HG02870 (cell line): Measurements from ENCODE around the gene PHF11.
"Not testable (repeated sequence)": the region's sequence is repeated elsewhere in the genome, so short reads cannot be mapped to it uniquely, and the experiment has no call there.

Experiments used
- ATAC-seq: cut with Tn5 transposase; IDR thresholded peaks from one replicate; pipeline ENCODE4 v1.9.1; 2021; ENCODE audit warnings: mild to moderate bottlenecking, moderate library complexity; ENCODE audit not compliant: unreplicated experiment

Gene PHF11

GRCh38 chr13:49543656-49544055, 47.9 kb downstream of the PHF11 start:
- no peak for ATAC-seq

DNA sequence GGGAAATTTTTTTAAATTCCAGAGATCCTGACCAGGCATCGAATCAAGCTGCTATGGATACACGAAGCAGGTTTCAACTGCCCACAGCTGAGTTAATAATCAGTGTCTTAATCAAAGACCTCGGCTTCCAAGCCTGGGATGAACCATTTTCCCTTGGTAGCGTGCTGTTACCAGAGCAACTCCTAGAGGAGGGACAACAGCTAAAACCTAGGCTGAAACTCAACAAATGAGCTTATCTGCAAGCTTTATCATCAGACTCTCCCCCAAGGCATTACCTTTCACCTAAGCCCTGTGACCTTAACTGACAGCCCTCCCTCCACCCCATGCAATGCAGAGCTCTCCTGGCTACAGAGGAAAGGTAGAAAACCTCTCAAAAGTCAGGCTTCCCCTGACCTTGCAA, 49.9 kb downstream of the PHF11 start:
- no peak for ATAC-seq

DNA sequence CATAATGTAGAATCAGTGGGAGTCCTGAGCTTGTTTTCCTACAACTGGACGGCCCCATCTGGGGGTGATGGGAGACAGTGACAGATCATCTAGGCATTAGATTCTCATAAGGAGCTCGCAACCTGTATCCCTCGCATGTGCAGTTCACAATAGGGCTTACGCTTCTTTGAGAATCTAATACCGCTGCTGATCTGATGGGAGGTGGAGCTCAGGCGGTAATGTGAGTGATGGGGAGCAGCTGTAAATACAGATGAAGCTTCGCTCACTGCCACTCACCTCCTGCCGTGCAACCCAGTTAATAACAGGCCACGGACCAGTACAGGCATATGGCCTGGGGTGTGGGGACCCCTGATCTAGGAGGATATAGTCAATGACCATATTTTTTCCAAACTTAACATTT, 50.8 kb downstream of the PHF11 start:
- ATAC-seq: no peak

DNA sequence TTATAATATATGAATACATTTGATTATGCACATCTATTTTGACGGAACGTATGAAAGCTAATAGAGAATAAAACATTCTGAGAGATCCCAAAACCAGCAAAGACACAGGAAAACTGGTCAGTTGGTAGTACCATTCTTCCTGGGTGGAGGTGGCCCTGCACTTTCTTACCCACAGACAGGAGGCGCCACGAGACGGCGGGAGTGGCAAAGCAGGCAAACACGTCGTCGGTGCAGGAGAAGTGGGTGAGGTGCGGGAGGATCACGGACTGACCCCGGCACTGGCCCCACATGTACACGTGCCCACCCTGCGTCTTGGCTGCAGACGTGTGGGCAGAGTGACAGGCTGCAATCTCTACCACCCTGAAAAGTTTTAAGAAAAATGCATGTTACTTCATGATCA, 53.5 kb downstream of the PHF11 start:
- ATAC-seq: no peak

DNA sequence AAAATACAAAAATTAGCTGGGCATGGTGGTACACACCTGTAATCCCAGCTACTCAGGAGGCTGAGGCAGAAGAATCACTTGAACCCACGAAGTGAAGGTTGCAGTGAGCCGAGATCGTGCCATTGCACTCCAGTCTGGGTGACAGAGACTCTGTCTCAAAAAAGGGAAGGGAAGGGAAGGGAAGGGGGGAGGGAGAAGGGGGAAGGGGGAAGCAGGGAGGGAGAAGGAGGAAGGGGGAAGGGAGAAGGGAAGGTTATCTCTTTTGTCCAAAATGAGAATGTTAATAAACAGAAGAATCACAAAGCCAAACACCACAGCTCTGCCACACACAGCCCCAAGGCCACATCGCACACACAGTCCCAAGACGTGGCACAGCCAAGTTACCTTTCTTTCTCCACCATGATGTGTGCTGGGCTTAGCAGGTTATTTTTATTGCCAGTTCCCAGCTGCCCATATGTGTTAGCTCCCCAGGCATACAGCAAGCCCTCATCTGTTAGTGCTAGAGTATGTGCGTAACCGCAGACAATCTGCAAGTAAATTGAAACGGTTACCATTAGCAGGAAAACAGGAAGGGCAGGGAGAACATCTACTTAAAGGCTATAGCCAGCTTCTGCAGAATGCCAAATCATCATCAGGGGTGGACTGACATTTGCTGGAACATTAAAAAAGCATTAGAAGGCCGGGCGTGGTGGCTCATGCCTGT, 55.3 kb downstream of the PHF11 start:
- ATAC-seq: no peak

- ATAC-seq: no peak
These were observed 58.1 kb downstream of the PHF11 start for GRCh38 chr13:49553888-49554287.

- ATAC-seq: no peak
These were observed 58.6 kb downstream of the PHF11 start for GRCh38 chr13:49554387-49554786.

DNA sequence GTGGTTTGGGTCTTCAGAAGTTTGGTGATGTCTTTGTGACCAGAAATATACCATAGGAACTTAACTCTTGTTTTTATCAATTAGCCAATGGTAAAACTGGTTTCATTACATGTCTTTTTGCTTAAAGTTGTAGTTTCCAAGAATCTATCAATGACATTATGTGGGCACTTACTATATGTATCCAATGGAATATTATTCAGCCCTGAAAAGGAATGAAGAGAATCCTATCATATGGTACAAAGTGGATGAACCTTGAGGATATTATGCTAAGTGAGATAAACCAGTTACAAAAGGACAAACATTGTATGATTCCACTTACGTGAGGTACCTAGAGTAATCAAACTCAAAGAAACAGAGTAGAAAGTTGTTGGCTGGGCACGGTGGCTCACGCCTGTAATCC, 63.3 kb downstream of the PHF11 start:
- no peak for ATAC-seq

DNA sequence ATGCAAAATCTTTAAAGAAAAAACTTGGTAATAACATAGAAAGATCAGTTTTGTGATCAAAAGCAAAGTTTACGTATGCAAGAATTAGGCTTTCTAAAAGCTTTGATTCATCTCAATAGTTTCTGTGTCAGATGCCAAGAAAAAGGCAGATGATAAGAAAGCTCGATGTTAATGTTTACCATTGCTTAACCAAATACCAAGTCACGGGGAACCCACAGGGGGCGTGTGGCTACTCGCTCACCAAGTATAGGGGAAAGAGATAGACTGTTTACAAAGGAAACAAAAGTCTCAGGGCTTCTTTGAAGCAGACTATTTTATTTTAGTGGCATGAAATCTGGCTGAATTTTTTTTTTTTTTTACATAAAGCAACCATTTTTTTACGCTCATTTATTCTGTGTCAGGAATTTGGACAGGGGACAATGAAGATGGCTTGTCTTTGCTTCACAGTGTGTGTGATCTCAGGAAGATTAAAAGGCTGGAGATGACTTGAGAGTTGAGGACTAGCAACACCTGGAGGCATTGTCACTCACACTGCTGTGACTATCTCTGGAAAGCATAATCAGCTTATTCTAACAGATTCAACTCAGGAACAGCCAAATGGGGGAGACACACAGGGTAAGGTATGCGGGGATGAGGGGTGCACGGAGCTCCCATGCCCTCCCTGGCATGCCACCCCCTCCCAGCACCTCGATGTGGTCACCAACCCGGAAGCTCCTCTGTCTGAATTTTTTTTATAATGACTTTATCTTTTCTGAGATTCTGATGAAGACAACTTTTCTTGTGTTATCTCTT, 64.7 kb downstream of the PHF11 start:
- no peak for ATAC-seq

- ATAC-seq: no peak
These were observed 65.3 kb downstream of the PHF11 start for GRCh38 chr13:49561062-49561410.

DNA sequence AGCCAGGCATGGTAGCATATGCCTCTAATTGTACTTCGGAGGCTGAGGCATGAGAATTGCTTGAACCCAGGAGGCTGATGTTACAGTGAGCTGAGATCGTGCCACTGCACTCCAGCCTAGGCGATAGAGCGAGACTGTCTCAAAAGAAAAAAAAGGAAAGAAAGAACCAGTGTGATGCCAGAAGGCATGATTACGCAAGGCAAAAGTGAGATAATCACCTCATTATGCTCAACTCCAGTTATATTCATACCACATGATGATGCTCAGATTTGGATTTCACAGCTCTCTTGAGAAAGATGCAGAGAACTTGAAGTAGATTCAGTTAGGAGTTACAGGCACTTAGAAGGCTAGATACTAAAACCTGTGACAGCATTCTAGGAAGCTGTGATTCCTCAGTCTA, 67.8 kb downstream of the PHF11 start:
- no peak for ATAC-seq

- not testable (repeated sequence) for ATAC-seq
These were observed 69.7 kb downstream of the PHF11 start for GRCh38 chr13:49565461-49565860.

DNA sequence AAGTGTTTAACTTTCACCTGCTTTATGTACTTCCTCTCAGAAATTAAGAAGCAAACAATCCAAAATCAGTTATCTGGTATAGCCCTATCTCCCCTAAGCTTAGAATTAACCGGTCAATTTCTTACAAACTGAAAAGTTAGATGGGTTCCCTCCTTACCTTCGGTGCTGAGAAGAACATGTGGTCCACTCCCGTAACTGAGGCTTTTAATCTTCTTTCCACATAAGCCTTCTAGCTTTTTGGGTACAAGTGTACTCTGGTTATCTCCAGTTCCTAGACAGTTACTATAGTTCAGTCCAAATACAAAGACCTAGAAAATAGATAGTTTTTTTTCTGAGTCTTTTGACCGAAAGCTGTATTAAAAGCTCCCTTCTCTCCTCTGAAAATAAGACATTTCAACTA, 70.7 kb downstream of the PHF11 start:
- ATAC-seq: no peak

DNA sequence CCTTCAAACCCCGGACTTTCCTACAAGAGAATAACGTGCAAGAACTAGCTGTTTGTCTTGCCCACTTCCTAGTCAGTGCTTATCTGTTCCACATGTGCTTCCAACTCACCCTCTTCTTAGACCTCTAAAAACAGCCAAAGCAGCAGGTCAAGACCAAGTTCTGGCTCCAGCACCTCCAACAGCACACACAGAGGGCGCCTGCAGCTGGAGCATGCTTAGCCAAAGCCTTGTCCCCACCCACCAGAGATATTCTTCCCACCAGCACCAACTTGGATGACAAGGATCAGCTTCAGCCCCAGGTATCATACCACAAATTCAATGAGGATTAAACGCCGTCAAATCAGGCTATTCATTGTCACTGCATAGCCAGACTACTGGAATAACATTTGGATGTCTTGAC, 71.7 kb downstream of the PHF11 start:
- ATAC-seq: no peak

GRCh38 chr13:49569993-49570689, 74.4 kb downstream of the PHF11 start:
- peak; percentile 46 for ATAC-seq

DNA sequence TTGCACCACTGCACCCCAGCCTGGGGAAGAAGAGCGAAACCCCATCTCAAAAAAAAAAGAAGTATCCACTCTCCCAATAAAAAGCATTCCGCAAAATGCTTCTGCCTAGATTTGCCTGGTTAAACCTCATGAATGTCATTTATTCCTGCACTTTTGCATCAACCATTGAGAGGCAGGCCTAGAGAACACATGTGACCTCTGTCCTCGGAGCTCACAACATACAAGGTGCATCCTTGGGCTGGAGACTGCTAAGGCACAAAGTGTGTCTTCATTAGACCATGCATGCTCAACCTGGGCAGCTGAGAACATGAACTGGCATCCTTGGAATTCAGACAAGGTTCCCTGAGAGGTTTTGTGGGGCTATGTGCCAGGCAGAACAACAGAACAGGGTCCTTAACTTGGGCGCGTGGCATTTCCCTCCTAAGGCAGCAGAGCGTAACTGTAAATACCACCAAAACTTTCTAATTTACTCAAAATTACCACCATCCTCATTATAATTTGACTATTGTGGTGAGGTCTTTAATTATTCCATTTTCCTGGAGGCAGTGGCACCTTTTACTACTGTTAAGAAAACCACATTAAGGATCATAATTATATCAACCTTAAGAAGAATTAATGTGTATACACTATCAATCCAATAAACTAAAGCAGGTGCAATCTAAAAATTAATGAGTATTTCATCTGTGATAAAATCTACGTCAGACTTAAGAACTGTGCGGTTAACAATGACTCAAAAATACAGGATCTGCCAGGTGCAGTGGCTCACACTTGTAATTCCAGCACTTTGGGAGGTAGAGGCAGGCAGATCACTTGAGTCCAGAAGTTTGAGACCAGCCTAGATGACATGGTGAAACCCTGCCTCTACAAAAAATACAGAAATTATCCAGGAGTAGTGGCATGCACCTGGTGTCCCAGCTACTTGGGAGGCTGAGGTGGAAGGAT, 75.8 kb downstream of the PHF11 start:
- peak; percentile 58 for ATAC-seq
